HEK293T (cell line): Measurements from ENCODE around the gene CTNS.

ENCODE experiments used
- ARNT ChIP-seq: fragments of 450-650 bp; IDR thresholded peaks from 2 replicates; pipeline ENCODE4 v1.6.1; 2017; ENCODE audit warnings: mild to moderate bottlenecking
- BHLHE40 ChIP-seq: fragments of 450-650 bp; IDR thresholded peaks from 2 replicates; pipeline ENCODE4 v1.6.1; 2016; ENCODE audit warnings: mild to moderate bottlenecking, moderate library complexity, borderline replicate concordance
- CTBP1 ChIP-seq: fragments of 450-650 bp; IDR thresholded peaks from 2 replicates; pipeline ENCODE4 v1.6.1; 2016; ENCODE audit warnings: borderline replicate concordance
- ELF4 ChIP-seq: fragments of 450-650 bp; IDR thresholded peaks from 2 replicates; pipeline ENCODE4 v1.6.1; 2017; ENCODE audit warnings: antibody characterized with exemption
- FOXA1 ChIP-seq: fragments of 450-650 bp; IDR thresholded peaks from 2 replicates; pipeline ENCODE4 v1.6.1; 2016; ENCODE audit warnings: mild to moderate bottlenecking
- FOXK2 ChIP-seq: fragments of 450-650 bp; IDR thresholded peaks from 2 replicates; pipeline ENCODE4 v1.6.1; 2016; ENCODE audit warnings: mild to moderate bottlenecking
- FOXM1 ChIP-seq: fragments of 450-650 bp; IDR thresholded peaks from 2 replicates; pipeline ENCODE4 v1.6.1; 2017; ENCODE audit warnings: mild to moderate bottlenecking, borderline replicate concordance
- L3MBTL2 ChIP-seq: fragments of 450-650 bp; conservative IDR thresholded peaks from 2 replicates; pipeline ENCODE4 v1.6.1; 2016; ENCODE audit warnings: mild to moderate bottlenecking
- LEF1 ChIP-seq: fragments of 450-650 bp; IDR thresholded peaks from 2 replicates; pipeline ENCODE4 v1.6.1; 2017; ENCODE audit warnings: mild to moderate bottlenecking, borderline replicate concordance
- NFRKB ChIP-seq: fragments of 450-650 bp; IDR thresholded peaks from 2 replicates; pipeline ENCODE4 v1.6.1; 2016; ENCODE audit warnings: mild to moderate bottlenecking, moderate library complexity
- SP1 ChIP-seq: fragments of 450-650 bp; IDR thresholded peaks from 2 replicates; pipeline ENCODE4 v1.6.1; 2017
- SUZ12 ChIP-seq: fragments of 450-650 bp; IDR thresholded peaks from 2 replicates; pipeline ENCODE4 v1.6.1; 2016; ENCODE audit warnings: mild to moderate bottlenecking
- ZNF384 ChIP-seq: fragments of 450-650 bp; IDR thresholded peaks from 2 replicates; pipeline ENCODE4 v1.6.1; 2016
- TF ChIP-seq, protein P1 (sequence below): fragments of 450-650 bp; IDR thresholded peaks from 2 replicates; pipeline ENCODE4 v1.6.1; 2016

DNA sequence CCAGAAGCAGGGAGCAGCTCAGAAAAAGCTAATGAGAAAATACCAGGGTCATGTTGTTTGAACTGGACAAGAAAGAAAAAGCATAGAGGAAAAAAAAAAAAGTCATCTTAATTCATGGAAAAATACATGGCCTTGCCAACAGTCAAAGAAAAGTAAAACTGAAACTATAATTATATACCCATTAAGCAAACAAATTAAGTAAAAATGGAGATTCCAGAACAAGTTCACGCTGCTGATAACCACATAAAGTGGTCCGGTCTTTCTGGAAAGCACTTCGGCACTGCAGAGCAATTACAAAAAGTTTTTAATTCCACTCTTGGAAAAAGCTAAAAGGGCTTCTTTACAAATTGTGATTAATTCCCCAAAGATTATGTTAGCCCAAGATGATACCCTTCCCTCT lies 71.8 kb downstream of the CTNS start:
- TF ChIP-seq LEF1 = no peak
- no peak for TF ChIP-seq BHLHE40
- no peak for TF ChIP-seq FOXM1
- TF ChIP-seq, protein P1, sequence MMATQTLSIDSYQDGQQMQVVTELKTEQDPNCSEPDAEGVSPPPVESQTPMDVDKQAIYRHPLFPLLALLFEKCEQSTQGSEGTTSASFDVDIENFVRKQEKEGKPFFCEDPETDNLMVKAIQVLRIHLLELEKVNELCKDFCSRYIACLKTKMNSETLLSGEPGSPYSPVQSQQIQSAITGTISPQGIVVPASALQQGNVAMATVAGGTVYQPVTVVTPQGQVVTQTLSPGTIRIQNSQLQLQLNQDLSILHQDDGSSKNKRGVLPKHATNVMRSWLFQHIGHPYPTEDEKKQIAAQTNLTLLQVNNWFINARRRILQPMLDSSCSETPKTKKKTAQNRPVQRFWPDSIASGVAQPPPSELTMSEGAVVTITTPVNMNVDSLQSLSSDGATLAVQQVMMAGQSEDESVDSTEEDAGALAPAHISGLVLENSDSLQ = no peak
- no peak for TF ChIP-seq FOXA1
- TF ChIP-seq SP1 = no peak
- no peak for TF ChIP-seq ZNF384
- TF ChIP-seq CTBP1 = no peak
- no peak for TF ChIP-seq ELF4
- no peak for TF ChIP-seq SUZ12
- TF ChIP-seq NFRKB = no peak
- TF ChIP-seq FOXK2 = no peak
- TF ChIP-seq L3MBTL2 = no peak
- TF ChIP-seq ARNT = no peak
